PC-9 (cell line): ENCODE results near the gene FBRSL1. TPM values are rescaled to one million over a fixed set of nuclear protein-coding genes. Genes with fewer than 3 reads are reported as not detected.

Experiments
- BruUV-seq: library from RNA; stranded (reverse); fragments of 400-500 nt; replicated peaks from 2 replicates; lab custom pipeline; 2021; lab: Mats Ljungman, UMichigan
- CTCF ChIA-PET: fragments of 300-600 bp; sonication (Branson Sonifier 250); formaldehyde crosslinking; loops from one replicate; lab custom pipeline; 2022; ENCODE audit warnings: antibody characterized with exemption; lab: Charles Lee
- POLR2A ChIA-PET: fragments of 300-600 bp; sonication (Branson Sonifier 250); formaldehyde crosslinking; loops from one replicate; lab custom pipeline; 2022; ENCODE audit warnings: antibody characterized with exemption; ENCODE audit not compliant: unreplicated experiment; lab: Charles Lee
- DNase-seq, 2 experiments: peaks; one replicate each; pipeline versions ENCODE4 v3.0.0 to v3.0.0-alpha.2; 2015 to 2022; ENCODE audit warnings: mixed read lengths in 1 of 2
- H2AFZ ChIP-seq: fragments of 200-600 bp; sonication (generic); 2 replicates; pipeline ENCODE4 v1.8.1; 2017; ENCODE audit warnings: antibody characterized with exemption
- H3F3A ChIP-seq: fragments of 200-600 bp; sonication (generic); 2 replicates; pipeline ENCODE4 v1.8.1; 2017; ENCODE audit warnings: antibody characterized with exemption, mild to moderate bottlenecking, low read depth; ENCODE audit not compliant: insufficient read depth
- H3K27ac ChIP-seq: fragments of 200-600 bp; sonication (generic); 2 replicates; pipeline ENCODE4 v1.6.1; 2016; ENCODE audit warnings: mixed run types
- H3K27me3 ChIP-seq: fragments of 200-600 bp; sonication (generic); 2 replicates; pipeline ENCODE4 v1.6.1; 2016; ENCODE audit warnings: low read depth, mixed run types; ENCODE audit not compliant: insufficient read depth
- H3K36me3 ChIP-seq: fragments of 200-600 bp; sonication (generic); 2 replicates; pipeline ENCODE4 v1.6.1; 2016; ENCODE audit warnings: low read depth, mixed run types
- H3K4me1 ChIP-seq: fragments of 200-600 bp; sonication (generic); replicated peaks from 2 replicates; pipeline ENCODE4 v1.6.1; 2016; ENCODE audit warnings: mixed run types; ENCODE audit not compliant: insufficient read depth
- H3K4me2 ChIP-seq: fragments of 200-600 bp; sonication (generic); 2 replicates; pipeline ENCODE4 v1.6.1; 2017; ENCODE audit warnings: mixed run types
- H3K4me3 ChIP-seq: fragments of 200-600 bp; sonication (generic); 2 replicates; pipeline ENCODE4 v1.6.1; 2016; ENCODE audit warnings: mixed run types
- H3K79me2 ChIP-seq: fragments of 200-600 bp; sonication (generic); 2 replicates; pipeline ENCODE4 v1.6.1; 2017; ENCODE audit warnings: low read depth, mixed run types
- H3K9me2 ChIP-seq: fragments of 200-600 bp; sonication (generic); 2 replicates; pipeline ENCODE4 v1.8.1; 2017; ENCODE audit warnings: mild to moderate bottlenecking; ENCODE audit not compliant: insufficient read depth
- H3K9me3 ChIP-seq: fragments of 200-600 bp; sonication (generic); 2 replicates; pipeline ENCODE4 v1.8.1; 2016; ENCODE audit warnings: low read depth; ENCODE audit not compliant: insufficient read depth
- H4K20me1 ChIP-seq: fragments of 200-600 bp; sonication (generic); 2 replicates; pipeline ENCODE4 v1.8.1; 2017; ENCODE audit not compliant: insufficient read depth
- EZH2 ChIP-seq: fragments of 200-600 bp; sonication (generic); IDR thresholded peaks from 2 replicates; pipeline ENCODE4 v1.8.0; 2017; ENCODE audit warnings: antibody characterized with exemption, low read depth
- intact Hi-C: fragments of 100-400 bp; cut with micrococcal nuclease; formaldehyde crosslinking; loops from one replicate; pipeline ENCODE4 v1.10.0; 2022; ENCODE audit not compliant: unreplicated experiment
- total RNA-seq: library from RNA; stranded (reverse); gene quantifications from 2 replicates; pipeline ENCODE4 v1.2.3, GENCODE V29; 2021
- TF ChIP-seq, protein P1 (sequence below): fragments of 200-600 bp; sonication (generic); conservative IDR thresholded peaks from 2 replicates; pipeline ENCODE4 v1.6.1; 2017; ENCODE audit warnings: mixed run types, antibody characterized with exemption, mild to moderate bottlenecking, moderate library complexity

FBRSL1 gene
- total RNA-seq, 1 experiment from 2014 or later, result 59.5 TPM

DNA sequence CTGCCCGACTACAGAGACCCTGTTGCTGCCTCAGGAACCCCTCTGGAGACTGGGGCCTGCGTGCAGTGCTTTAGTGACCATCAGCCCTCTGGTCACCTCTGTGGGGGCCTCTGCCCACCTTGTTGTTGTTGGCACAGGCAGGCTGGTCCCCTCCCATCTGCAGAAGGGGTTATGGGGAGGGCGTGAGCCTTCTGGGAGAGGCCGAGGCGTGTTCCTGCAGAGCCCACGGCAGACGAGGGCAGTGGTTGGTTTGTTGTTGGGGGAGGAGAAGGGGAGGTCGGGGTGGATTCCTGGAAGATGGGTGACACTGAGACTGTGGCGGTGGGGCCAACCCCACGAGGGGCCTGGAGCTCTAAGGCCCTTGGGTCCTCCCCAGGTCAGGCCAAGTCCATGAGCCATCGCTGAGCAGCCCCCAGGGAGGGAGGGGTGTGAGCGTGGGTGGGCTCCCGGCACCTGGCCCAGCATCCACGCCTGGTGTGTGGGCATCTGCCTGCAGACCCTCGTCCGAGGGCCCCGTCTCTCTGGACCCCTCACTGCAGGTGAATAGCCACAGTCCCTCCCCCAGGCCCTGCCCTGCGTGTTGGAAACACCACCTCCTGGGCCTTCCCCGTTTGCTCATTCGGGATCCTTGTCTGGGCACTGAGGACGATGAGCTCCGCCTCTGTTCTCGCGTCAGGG lies 23.6 kb downstream of the FBRSL1 start:
- DNase-seq, result no peak
- POLR2A ChIA-PET, result no interaction called here

DNA sequence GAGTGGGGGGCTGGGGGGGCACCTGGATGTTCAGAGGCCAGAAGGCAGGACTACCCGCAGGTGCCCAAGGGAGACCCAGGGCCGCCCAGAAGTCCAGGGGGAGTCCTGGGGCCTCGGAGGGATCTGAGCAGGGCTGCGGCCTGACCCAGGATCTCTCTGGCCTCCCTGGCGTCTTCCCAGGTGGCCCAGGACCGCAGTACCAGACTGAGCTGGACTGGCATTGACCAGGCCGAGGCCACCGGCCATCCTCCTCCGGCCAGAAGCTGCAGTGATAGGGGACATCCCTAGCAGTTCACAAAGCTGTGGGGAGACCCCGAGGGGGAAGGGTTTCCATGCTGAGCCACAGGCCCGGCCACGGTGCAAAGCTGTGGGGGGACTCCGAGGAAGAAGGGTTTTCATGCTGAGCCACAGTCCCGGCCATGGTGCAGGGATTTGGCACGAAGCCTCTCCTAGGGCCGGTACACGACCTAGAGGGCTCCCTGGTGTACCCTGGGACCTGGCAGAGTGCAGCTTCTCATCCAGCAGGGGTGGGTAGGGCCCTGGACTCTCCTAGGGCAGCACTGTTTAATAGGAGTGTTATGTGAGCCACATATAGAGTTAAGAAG lies 24.4 kb downstream of the FBRSL1 start:
- Histone ChIP-seq H3K79me2 (no peaks in the 10 kb centered on the region), H3K36me3 (no peaks in the 10 kb centered on the region), H3K9me3 (peaks cover 5% of the 10 kb centered on the region; the same call in 1 of the 2 replicates), H3K4me1 (no peaks in the 10 kb centered on the region), H3K9me2 (no peaks in the 10 kb centered on the region), H3K4me3 (no peak overlapping the region), H2AFZ (no peak overlapping the region), H3F3A (no peaks in the 10 kb centered on the region), H3K27ac (no peak overlapping the region), H3K27me3 (no peaks in the 10 kb centered on the region), H3K4me2 (no peak overlapping the region), H4K20me1 (peaks cover 21% of the 10 kb centered on the region)
- no peak for DNase-seq
- TF ChIP-seq EZH2, result no peak
- TF ChIP-seq, protein P1, sequence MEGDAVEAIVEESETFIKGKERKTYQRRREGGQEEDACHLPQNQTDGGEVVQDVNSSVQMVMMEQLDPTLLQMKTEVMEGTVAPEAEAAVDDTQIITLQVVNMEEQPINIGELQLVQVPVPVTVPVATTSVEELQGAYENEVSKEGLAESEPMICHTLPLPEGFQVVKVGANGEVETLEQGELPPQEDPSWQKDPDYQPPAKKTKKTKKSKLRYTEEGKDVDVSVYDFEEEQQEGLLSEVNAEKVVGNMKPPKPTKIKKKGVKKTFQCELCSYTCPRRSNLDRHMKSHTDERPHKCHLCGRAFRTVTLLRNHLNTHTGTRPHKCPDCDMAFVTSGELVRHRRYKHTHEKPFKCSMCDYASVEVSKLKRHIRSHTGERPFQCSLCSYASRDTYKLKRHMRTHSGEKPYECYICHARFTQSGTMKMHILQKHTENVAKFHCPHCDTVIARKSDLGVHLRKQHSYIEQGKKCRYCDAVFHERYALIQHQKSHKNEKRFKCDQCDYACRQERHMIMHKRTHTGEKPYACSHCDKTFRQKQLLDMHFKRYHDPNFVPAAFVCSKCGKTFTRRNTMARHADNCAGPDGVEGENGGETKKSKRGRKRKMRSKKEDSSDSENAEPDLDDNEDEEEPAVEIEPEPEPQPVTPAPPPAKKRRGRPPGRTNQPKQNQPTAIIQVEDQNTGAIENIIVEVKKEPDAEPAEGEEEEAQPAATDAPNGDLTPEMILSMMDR, result no peak
- BruUV-seq, result no TSS peak
- ChIA-PET POLR2A (no interaction called here), CTCF (no interaction called here)
- intact Hi-C loops, result no loop called here

More for the DNA sequence above, 23.6 kb downstream of the FBRSL1 start:
- no peaks in the 10 kb centered on the region for H3F3A ChIP-seq
- no peaks in the 10 kb centered on the region for H3K79me2 ChIP-seq
- no peaks in the 10 kb centered on the region for H3K4me1 ChIP-seq
- CTCF ChIA-PET, result no interaction called here
- no peak overlapping the region for H3K27ac ChIP-seq
- intact Hi-C loops, result no loop called here
- no peak overlapping the region for H2AFZ ChIP-seq
- no TSS peak for BruUV-seq
- no peak for TF ChIP-seq EZH2
- TF ChIP-seq, protein P1, result no peak
- no peak overlapping the region for H3K4me3 ChIP-seq
- H3K4me2 ChIP-seq, result no peak overlapping the region
- peaks cover 23% of the 10 kb centered on the region for H4K20me1 ChIP-seq
- H3K9me2 ChIP-seq, result no peaks in the 10 kb centered on the region
- H3K36me3 ChIP-seq, result no peaks in the 10 kb centered on the region
- peaks cover 5% of the 10 kb centered on the region; the same call in 1 of the 2 replicates for H3K9me3 ChIP-seq
- no peaks in the 10 kb centered on the region for H3K27me3 ChIP-seq

DNA sequence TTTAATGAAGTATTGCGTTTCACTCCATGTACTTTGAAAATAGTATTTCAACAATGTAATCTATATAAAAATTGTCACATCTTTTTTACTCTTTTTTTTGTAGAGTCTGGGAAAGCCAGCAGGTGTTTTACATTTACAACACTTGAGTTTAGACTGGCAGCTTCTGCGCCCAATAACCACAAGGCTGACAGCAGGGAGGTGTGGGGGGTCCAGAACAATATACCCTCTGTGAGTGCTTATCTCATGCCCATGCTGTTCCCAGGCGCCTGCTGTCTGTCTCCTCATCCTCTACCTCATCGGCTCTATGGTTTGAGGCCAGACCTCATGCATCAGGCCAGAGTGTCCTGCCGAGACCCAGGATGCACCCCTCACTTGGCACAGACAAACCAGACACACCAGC lies 24.9 kb downstream of the FBRSL1 start:
- no peaks in the 10 kb centered on the region for H3K9me2 ChIP-seq
- H3K27ac ChIP-seq, result no peak overlapping the region
- H3K4me2 ChIP-seq, result no peak overlapping the region
- no peak overlapping the region for H2AFZ ChIP-seq
- H3K4me3 ChIP-seq, result no peak overlapping the region
- DNase-seq, result no peak
- peaks cover 5% of the 10 kb centered on the region; the same call in 1 of the 2 replicates for H3K9me3 ChIP-seq
- TF ChIP-seq EZH2, result no peak
- TF ChIP-seq, protein P1, result no peak
- ChIA-PET CTCF (interaction anchor here (0.9 kb wide), 1 partner anchor 100 kb away, joined by 4 read pairs; no protein-coding TSS in a partner anchor), POLR2A (no interaction called here)
- intact Hi-C loops, result no loop called here
- H3K79me2 ChIP-seq, result no peaks in the 10 kb centered on the region
- peaks cover 21% of the 10 kb centered on the region for H4K20me1 ChIP-seq
- no peaks in the 10 kb centered on the region for H3K4me1 ChIP-seq
- H3K27me3 ChIP-seq, result no peaks in the 10 kb centered on the region
- no peaks in the 10 kb centered on the region for H3K36me3 ChIP-seq
- H3F3A ChIP-seq, result no peaks in the 10 kb centered on the region
- no TSS peak for BruUV-seq
